NCI-H69 (cell line): ENCODE results near the gene LVRN.

Experiments
- DNase-seq: peaks from one replicate; lab custom pipeline; 2025; lab: John Stamatoyannopoulos, UW

The LVRN gene

DNA sequence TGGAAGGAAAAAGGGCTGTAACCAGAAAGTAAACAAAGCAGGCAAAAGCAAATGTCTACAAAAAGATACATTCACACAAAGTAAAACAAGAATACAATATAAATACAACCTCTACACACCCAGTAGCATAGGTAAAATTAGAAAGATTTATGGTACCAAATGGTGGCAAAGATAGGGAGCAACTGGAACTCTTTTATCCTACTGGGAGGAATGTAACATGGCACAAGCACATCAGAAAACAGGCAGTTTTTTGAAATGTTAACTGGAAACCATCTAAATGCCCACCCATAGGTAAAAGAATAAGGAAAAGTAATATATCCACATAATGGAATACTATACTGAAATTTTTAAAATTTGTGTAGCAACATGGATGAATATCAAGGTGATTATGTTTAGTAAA, 61.3 kb downstream of the LVRN start:
- no peak for DNase-seq

DNA sequence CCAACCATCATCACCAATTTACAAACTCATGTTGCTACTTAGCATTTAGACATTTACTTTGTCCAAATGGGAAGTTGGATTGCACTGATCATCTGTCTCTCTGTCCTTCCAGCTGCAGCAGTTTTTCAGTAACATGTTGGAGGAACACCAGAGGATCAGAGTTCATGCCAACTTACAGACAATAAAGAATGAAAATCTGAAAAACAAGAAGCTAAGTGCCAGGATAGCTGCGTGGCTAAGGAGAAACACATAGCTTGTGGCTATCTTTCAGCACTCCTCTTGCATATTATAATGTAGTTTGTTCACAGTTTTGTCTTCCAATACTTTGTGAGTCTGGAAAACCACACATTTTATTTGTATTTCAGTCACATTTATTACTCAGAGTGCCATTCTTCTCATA, 63.6 kb downstream of the LVRN start:
- no peak for DNase-seq

- DNase-seq = peak; percentile 94
Observed at GRCh38 chr5:116032094-116032517, 69.8 kb downstream of the LVRN start, which contains the start of gene ARL14EPL. ARL14EPL (plus strand) TSS chr5:116032472; CDS start chr5:116051466, 18,994 bp downstream.

GRCh38 chr5:116032991-116033390, 70.7 kb downstream of the LVRN start:
- DNase-seq = no peak

DNA sequence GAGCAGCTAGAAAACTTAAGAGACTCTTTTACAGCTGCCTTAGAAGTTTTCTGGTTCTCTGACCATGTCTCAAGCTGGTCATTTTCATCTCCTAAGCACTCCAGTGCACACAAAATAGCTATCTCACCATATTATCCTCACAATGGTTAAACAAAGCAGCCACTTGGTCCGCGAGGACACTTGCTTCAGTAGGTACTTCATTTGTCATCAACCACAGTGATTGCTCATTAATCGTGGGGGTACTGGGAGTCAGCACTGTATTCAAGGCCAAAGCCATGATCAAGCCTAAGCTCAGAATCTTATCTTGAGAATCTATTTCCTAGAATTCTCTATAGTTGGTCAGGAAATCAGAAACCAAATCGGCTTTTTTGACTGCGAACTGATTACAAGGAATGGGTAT, 72.8 kb downstream of the LVRN start:
- DNase-seq = no peak

- peak; percentile 76 for DNase-seq
Observed at GRCh38 chr5:116037236-116037822, 75.1 kb downstream of the LVRN start.

DNA sequence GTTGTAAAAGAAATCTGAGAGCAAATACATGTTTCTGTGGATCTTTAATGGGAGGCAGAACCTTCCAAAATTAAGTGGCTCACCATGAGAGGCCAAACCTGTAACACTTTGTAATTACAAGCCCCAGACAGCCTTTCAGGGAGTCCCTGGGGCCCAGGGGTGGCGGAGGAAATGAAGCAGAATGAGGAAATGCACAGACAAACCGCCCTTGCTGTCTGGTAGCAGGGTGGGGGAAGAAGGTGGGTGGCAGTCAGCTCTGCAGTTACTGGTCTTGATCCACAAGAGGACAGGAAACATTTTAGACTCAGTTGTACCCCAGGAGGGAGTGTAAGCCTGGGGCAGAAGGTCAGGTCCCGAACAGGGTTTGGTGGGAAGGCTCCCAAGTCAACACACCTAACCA, 76.5 kb downstream of the LVRN start:
- peak; percentile 94 for DNase-seq

DNA sequence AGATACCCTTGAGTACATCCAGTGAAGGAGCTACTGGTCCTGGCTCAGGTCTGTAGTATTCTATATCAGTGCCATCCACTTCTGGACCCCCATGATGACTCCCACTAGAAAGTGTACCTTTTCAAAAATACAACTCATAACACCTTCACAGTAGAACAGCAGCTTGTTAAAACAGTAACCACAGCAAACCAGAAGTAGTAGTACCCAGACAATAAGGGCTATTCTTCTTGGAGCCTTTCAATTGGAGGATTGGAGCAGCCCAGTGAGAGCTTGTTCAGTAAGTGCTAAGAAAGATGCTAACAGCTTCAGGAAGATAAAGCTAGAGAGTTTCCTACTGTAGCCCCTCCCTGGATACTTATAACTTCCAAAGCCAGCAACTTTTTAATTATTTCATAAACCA, 80.1 kb downstream of the LVRN start:
- DNase-seq = peak; percentile 36

DNA sequence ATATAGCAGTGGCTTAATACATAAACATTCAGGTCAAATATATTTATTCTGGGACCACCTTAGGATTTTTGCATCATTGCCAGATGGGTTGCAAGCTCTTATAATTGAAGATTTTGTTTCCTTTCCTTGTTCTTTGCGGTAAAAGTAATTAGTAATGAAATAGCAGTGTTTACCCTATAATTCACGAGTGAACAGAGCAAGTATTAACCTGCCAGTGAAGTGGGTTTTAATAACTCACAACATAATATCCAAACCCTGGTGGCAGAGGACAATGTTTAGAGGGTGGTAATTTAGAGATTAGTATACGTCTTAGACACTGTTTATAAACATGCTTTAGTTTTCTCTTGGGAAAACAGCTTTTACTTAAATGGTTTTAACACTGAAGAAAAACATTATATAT, 81.8 kb downstream of the LVRN start:
- peak; percentile 95 for DNase-seq

DNA sequence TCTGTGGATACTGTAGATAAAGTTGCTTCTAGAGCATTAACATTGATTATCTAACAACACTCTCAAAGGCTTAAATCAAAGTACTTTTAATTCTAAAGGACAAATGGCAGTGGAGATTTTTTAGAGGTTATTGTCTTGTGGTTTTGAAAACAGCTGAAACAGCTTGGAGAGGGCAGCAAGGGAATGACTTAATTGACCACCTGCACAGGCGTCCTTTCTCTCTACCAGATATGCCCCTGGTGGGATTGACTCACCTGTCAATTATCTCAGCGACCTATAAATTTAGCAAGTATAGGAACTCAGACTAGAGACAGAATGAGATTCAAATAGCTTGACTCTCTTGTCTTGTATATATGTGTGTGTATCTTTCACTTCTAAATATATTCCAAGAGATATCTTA, 83.5 kb downstream of the LVRN start:
- peak; percentile 91 for DNase-seq

- DNase-seq = peak; percentile 52
Observed at GRCh38 chr5:116046261-116046660, 84.0 kb downstream of the LVRN start.

GRCh38 chr5:116046823-116047222, 84.5 kb downstream of the LVRN start:
- no peak for DNase-seq

DNA sequence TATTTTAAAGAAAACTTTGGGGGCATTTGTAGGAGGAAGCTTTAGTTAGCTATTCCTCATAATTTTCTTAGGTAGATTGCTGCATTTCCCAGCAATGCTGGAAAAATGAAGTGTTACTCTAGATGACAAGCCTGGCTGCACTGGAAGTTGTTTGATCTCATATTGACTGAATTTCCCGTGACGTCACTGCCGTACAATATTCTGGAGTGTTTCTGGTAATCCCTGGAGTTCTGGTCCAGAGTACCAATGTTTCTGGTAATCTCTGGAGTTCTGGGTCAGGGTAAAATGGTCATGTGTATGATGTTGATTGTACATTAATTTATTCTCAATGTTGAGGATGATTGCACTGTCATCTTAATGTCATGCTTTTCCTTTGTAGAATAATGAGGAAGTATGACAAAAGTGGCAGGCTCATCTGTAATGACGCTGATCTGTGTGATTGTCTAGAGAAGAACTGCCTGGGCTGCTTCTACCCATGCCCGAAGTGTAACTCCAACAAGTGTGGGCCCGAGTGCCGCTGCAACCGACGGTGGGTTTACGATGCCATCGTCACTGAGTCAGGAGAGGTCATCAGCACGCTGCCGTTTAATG, 96.2 kb downstream of the LVRN start:
- no peak for DNase-seq

- peak; percentile 78 for DNase-seq
Observed at GRCh38 chr5:116062352-116062751, 100.1 kb downstream of the LVRN start.

GRCh38 chr5:116063950-116064349, 101.7 kb downstream of the LVRN start:
- DNase-seq = peak; percentile 22

DNA sequence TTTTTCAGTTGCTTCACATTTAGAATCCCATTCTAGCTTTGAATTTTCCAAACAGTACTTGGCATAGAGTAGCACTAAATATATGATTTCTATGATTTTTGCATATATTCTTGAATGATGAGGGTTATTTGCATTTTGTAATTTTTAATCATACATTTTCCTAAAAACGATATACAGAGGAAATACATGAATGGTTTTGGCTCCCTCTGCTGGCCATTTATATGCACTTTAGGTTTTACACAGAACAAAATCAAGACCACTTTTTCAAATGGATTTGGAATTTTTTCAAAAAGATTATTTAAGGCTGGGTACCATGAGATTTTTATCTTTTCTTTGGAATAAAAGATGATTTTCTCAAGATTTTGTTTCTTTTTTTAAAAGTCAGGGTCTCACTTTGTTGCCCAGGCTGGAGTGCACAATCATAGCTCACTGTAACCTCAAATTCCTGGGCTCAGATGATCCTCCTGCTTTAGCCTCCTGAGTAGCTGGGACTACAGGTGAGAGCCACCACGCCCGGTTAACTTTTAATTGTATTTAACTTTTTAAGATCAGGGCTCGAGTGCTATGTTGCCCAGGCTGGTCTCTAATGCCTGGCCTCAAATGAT, 105.9 kb downstream of the LVRN start:
- peak; percentile 72 for DNase-seq

GRCh38 chr5:116071211-116071610, 108.9 kb downstream of the LVRN start:
- DNase-seq = no peak

- DNase-seq = peak; percentile 64
Observed at GRCh38 chr5:116075191-116075831, 113.0 kb downstream of the LVRN start.

GRCh38 chr5:116076496-116076895, 114.2 kb downstream of the LVRN start:
- no peak for DNase-seq
